ENCODE results near the gene BCAM.
"Not testable (repeated sequence)": the region's sequence is repeated elsewhere in the genome, so short reads cannot be mapped to it uniquely, and the experiment has no call there.

The BCAM gene

GRCh38 chr19:44857837-44858236 is 48.9 kb downstream of the BCAM start:
- Histone ChIP-seq H2BK15ac (ENCODE audit: low read depth, poor library complexity, severe bottlenecking) (no peak overlapping the region), H3K79me1 (replicated peaks; ENCODE audit: low read length, poor library complexity, severe bottlenecking) (peaks cover 14% of the 10 kb centered on the region), H4K8ac (ENCODE audit: low read length) (no peak overlapping the region), H3K36me3 (ENCODE audit: control insufficient read depth in 1 of 2, insufficient read depth in 2 of 2, low read depth in 1 of 2, low read length in 2 of 2) (peaks cover 4 to 30% of the 10 kb centered on the region in 2 experiments), H2BK120ac (ENCODE audit: low read depth, low read length) (no peak overlapping the region), H2BK12ac (ENCODE audit: low read length in 2 of 2) (no peak overlapping the region), H3K4ac (ENCODE audit: low read depth in 1 of 2, low read length in 2 of 2) (no peak overlapping the region), H3K4me3 (ENCODE audit: insufficient read depth in 1 of 2, low read depth in 1 of 2, low read length in 2 of 2) (no peak overlapping the region), H4K91ac (ENCODE audit: low read length) (no peak overlapping the region), H3K23ac (ENCODE audit: low read length in 2 of 2) (no peak overlapping the region), H3K27me3 (ENCODE audit: control insufficient read depth in 1 of 2, insufficient read depth in 1 of 2, low read length in 2 of 2) (no peaks in the 10 kb centered on the region), H2AFZ (ENCODE audit: low read depth, low read length) (no peak overlapping the region), H3K14ac (ENCODE audit: low read length in 2 of 2) (no peak overlapping the region), H2BK5ac (ENCODE audit: low read depth, low read length, poor library complexity, severe bottlenecking) (no peak overlapping the region), H3K9me3 (ENCODE audit: control insufficient read depth, low read length) (no peaks in the 10 kb centered on the region), H3K27ac (ENCODE audit: low read length, poor library complexity, severe bottlenecking) (no peak overlapping the region), H2AK5ac (ENCODE audit: low read length, severe bottlenecking) (no peak overlapping the region), H3K18ac (ENCODE audit: low read depth in 1 of 2, low read length in 2 of 2) (no peak overlapping the region), H3K4me2 (ENCODE audit: low read length, poor library complexity, severe bottlenecking) (no peak overlapping the region), H3K9ac (ENCODE audit: low read length) (no peak overlapping the region), H3K4me1 (ENCODE audit: control insufficient read depth, insufficient read depth, low read depth, low read length) (peaks cover 15% of the 10 kb centered on the region)
- WGBS: 93% methylated on average over 3 of the region's 4 CpGs
- DNase-seq: no peak

- not testable (repeated sequence) for H3K4ac ChIP-seq (ENCODE audit: low read depth in 1 of 2, low read length in 2 of 2); DNase-seq
Measured at GRCh38 chr19:44861576-44861975, 52.7 kb downstream of the BCAM start.

GRCh38 chr19:44863990-44864389 is 55.1 kb downstream of the BCAM start:
- H2AFZ ChIP-seq (ENCODE audit: low read depth, low read length): no peak overlapping the region
- peaks cover 23 to 39% of the 10 kb centered on the region in 2 experiments for H3K36me3 ChIP-seq (ENCODE audit: control insufficient read depth in 1 of 2, insufficient read depth in 2 of 2, low read depth in 1 of 2, low read length in 2 of 2)
- H3K14ac ChIP-seq (ENCODE audit: low read length in 2 of 2): no peak overlapping the region
- no peak overlapping the region for H4K8ac ChIP-seq (ENCODE audit: low read length)
- no peak overlapping the region for H3K4ac ChIP-seq (ENCODE audit: low read depth in 1 of 2, low read length in 2 of 2)
- DNase-seq: no peak
- no peak overlapping the region for H3K18ac ChIP-seq (ENCODE audit: low read depth in 1 of 2, low read length in 2 of 2)
- H3K27ac ChIP-seq (ENCODE audit: low read length, poor library complexity, severe bottlenecking): no peak overlapping the region
- H3K4me1 ChIP-seq (ENCODE audit: control insufficient read depth, insufficient read depth, low read depth, low read length): peaks cover 6% of the 10 kb centered on the region
- H3K9ac ChIP-seq (ENCODE audit: low read length): no peak overlapping the region
- no peak overlapping the region for H3K23ac ChIP-seq (ENCODE audit: low read length in 2 of 2)
- no CpG with 5 or more reads among the region's 2 CpGs for WGBS
- no peak overlapping the region for H2BK15ac ChIP-seq (ENCODE audit: low read depth, poor library complexity, severe bottlenecking)
- H2BK12ac ChIP-seq (ENCODE audit: low read length in 2 of 2): no peak overlapping the region
- no peak overlapping the region for H2AK5ac ChIP-seq (ENCODE audit: low read length, severe bottlenecking)
- H3K4me2 ChIP-seq (ENCODE audit: low read length, poor library complexity, severe bottlenecking): no peak overlapping the region
- no peaks in the 10 kb centered on the region for H3K27me3 ChIP-seq (ENCODE audit: control insufficient read depth in 1 of 2, insufficient read depth in 1 of 2, low read length in 2 of 2)
- H4K91ac ChIP-seq (ENCODE audit: low read length): no peak overlapping the region
- no peaks in the 10 kb centered on the region for H3K9me3 ChIP-seq (ENCODE audit: control insufficient read depth, low read length)
- no peak overlapping the region for H3K4me3 ChIP-seq (ENCODE audit: insufficient read depth in 1 of 2, low read depth in 1 of 2, low read length in 2 of 2)
- H2BK120ac ChIP-seq (ENCODE audit: low read depth, low read length): no peak overlapping the region
- H3K79me1 ChIP-seq (replicated peaks; ENCODE audit: low read length, poor library complexity, severe bottlenecking): peaks cover 29% of the 10 kb centered on the region
- H2BK5ac ChIP-seq (ENCODE audit: low read depth, low read length, poor library complexity, severe bottlenecking): no peak overlapping the region

More at GRCh38 chr19:44861576-44861975, 52.7 kb downstream of the BCAM start:
- not testable (repeated sequence) for H3K4me2 ChIP-seq (ENCODE audit: low read length, poor library complexity, severe bottlenecking); H3K14ac ChIP-seq (ENCODE audit: low read length in 2 of 2); H3K9ac ChIP-seq (ENCODE audit: low read length); H3K27ac ChIP-seq (ENCODE audit: low read length, poor library complexity, severe bottlenecking); H4K91ac ChIP-seq (ENCODE audit: low read length); H2AFZ ChIP-seq (ENCODE audit: low read depth, low read length); H3K18ac ChIP-seq (ENCODE audit: low read depth in 1 of 2, low read length in 2 of 2); H2BK12ac ChIP-seq (ENCODE audit: low read length in 2 of 2); H2BK120ac ChIP-seq (ENCODE audit: low read depth, low read length); H3K4me3 ChIP-seq (ENCODE audit: insufficient read depth in 1 of 2, low read depth in 1 of 2, low read length in 2 of 2); H2BK15ac ChIP-seq (ENCODE audit: low read depth, poor library complexity, severe bottlenecking); H3K23ac ChIP-seq (ENCODE audit: low read length in 2 of 2); H3K9me3 ChIP-seq (ENCODE audit: control insufficient read depth, low read length); H2AK5ac ChIP-seq (ENCODE audit: low read length, severe bottlenecking); H3K27me3 ChIP-seq (ENCODE audit: control insufficient read depth in 1 of 2, insufficient read depth in 1 of 2, low read length in 2 of 2); H4K8ac ChIP-seq (ENCODE audit: low read length); H2BK5ac ChIP-seq (ENCODE audit: low read depth, low read length, poor library complexity, severe bottlenecking)
- Histone ChIP-seq H3K36me3 (ENCODE audit: control insufficient read depth in 1 of 2, insufficient read depth in 2 of 2, low read depth in 1 of 2, low read length in 2 of 2) (peaks cover 16 to 31% of the 10 kb centered on the region in 2 experiments), H3K4me1 (ENCODE audit: control insufficient read depth, insufficient read depth, low read depth, low read length) (peaks cover 12% of the 10 kb centered on the region), H3K79me1 (replicated peaks; ENCODE audit: low read length, poor library complexity, severe bottlenecking) (peaks cover 27% of the 10 kb centered on the region)
- 96% methylated on average over 2 of the region's 3 CpGs for WGBS

GRCh38 chr19:44865196-44865767 is 56.4 kb downstream of the BCAM start:
- DNase-seq: no peak
- Histone ChIP-seq H4K8ac (ENCODE audit: low read length) (no peak overlapping the region), H2BK5ac (ENCODE audit: low read depth, low read length, poor library complexity, severe bottlenecking) (no peak overlapping the region), H3K14ac (ENCODE audit: low read length in 2 of 2) (no peak overlapping the region), H2AK5ac (ENCODE audit: low read length, severe bottlenecking) (no peak overlapping the region), H3K79me1 (replicated peaks; ENCODE audit: low read length, poor library complexity, severe bottlenecking) (peaks cover 31% of the 10 kb centered on the region), H3K9ac (ENCODE audit: low read length) (no peak overlapping the region), H3K18ac (ENCODE audit: low read depth in 1 of 2, low read length in 2 of 2) (no peak overlapping the region), H2BK15ac (ENCODE audit: low read depth, poor library complexity, severe bottlenecking) (no peak overlapping the region), H3K4me2 (ENCODE audit: low read length, poor library complexity, severe bottlenecking) (no peak overlapping the region), H3K36me3 (ENCODE audit: control insufficient read depth in 1 of 2, insufficient read depth in 2 of 2, low read depth in 1 of 2, low read length in 2 of 2) (peaks cover 23 to 45% of the 10 kb centered on the region in 2 experiments), H2BK12ac (ENCODE audit: low read length in 2 of 2) (no peak overlapping the region), H2AFZ (ENCODE audit: low read depth, low read length) (no peak overlapping the region), H3K27me3 (ENCODE audit: control insufficient read depth in 1 of 2, insufficient read depth in 1 of 2, low read length in 2 of 2) (no peaks in the 10 kb centered on the region), H2BK120ac (ENCODE audit: low read depth, low read length) (no peak overlapping the region), H3K4me3 (ENCODE audit: insufficient read depth in 1 of 2, low read depth in 1 of 2, low read length in 2 of 2) (no peak overlapping the region), H3K27ac (ENCODE audit: low read length, poor library complexity, severe bottlenecking) (no peak overlapping the region), H3K4ac (ENCODE audit: low read depth in 1 of 2, low read length in 2 of 2) (no peak overlapping the region), H4K91ac (ENCODE audit: low read length) (peak overlapping the region; percentile 10), H3K4me1 (ENCODE audit: control insufficient read depth, insufficient read depth, low read depth, low read length) (peaks cover 6% of the 10 kb centered on the region), H3K9me3 (ENCODE audit: control insufficient read depth, low read length) (no peaks in the 10 kb centered on the region), H3K23ac (ENCODE audit: low read length in 2 of 2) (no peak overlapping the region)
- 97% methylated on average over 27 of the region's 27 CpGs for WGBS
